Glutamatergic neuron (in vitro differentiated cells): ENCODE results near the gene C2CD2L. TPM values are rescaled to one million over a fixed set of nuclear protein-coding genes. Genes with fewer than 3 reads are reported as not detected.
A peak's percentile ranks its signal among the peaks of the same experiment; 100 is the strongest.
"Not testable (repeated sequence)": the region's sequence is repeated elsewhere in the genome, so short reads cannot be mapped to it uniquely, and the experiment has no call there.

ENCODE experiments used
- DNase-seq: peaks from one replicate; pipeline ENCODE4 v3.0.0; 2022
- H3K27ac Mint-ChIP-seq: one replicate; pipeline ENCODE4 v1.8.0; 2020; ENCODE audit warnings: mild to moderate bottlenecking, mixed read lengths, inconsistent platforms; ENCODE audit not compliant: unreplicated experiment
- H3K27me3 Mint-ChIP-seq: one replicate; pipeline ENCODE4 v1.8.0; 2020; ENCODE audit warnings: mild to moderate bottlenecking, moderate library complexity, mixed read lengths, inconsistent platforms; ENCODE audit not compliant: unreplicated experiment
- H3K36me3 Mint-ChIP-seq: one replicate; pipeline ENCODE4 v1.8.0; 2020; ENCODE audit warnings: mild to moderate bottlenecking, mixed read lengths, inconsistent platforms; ENCODE audit not compliant: unreplicated experiment
- H3K4me1 Mint-ChIP-seq: one replicate; pipeline ENCODE4 v1.8.0; 2020; ENCODE audit warnings: mild to moderate bottlenecking, low read depth, mixed read lengths, inconsistent platforms; ENCODE audit not compliant: unreplicated experiment
- H3K4me3 Mint-ChIP-seq: one replicate; pipeline ENCODE4 v1.8.0; 2020; ENCODE audit warnings: mild to moderate bottlenecking, mixed read lengths, inconsistent platforms; ENCODE audit not compliant: unreplicated experiment
- H3K9me3 Mint-ChIP-seq: one replicate; pipeline ENCODE4 v1.8.0; 2020; ENCODE audit warnings: mild to moderate bottlenecking, moderate library complexity, mixed read lengths, inconsistent platforms; ENCODE audit not compliant: unreplicated experiment
- CTCF ChIP-seq: fragments of 200-600 bp; sonication (generic); IDR thresholded peaks from one replicate; pipeline ENCODE4 v1.5.0; 2021; ENCODE audit not compliant: partially characterized antibody, unreplicated experiment
- long read RNA-seq: library from polyadenylated mRNA; unstranded; transcript quantifications from one replicate; pipeline ENCODE4 v2.0.0, GENCODE V29; 2020; ENCODE audit not compliant: unreplicated experiment
- total RNA-seq: library from RNA; stranded (reverse); fragmentation: NEBNext Ultra II Directional; extraction: Animal tissue kit (Norgen Biotek cat#: 25700); gene quantifications from one replicate; pipeline ENCODE4 v1.2.1, GENCODE V29; 2021; ENCODE audit not compliant: unreplicated experiment

C2CD2L gene
- total RNA-seq, result 32.8 TPM
- long read RNA-seq, partial matches to known transcripts, result 1 of 1 reads
- long read RNA-seq, other reads (novel, unspliced or antisense), result 0 of 1 reads

DNA sequence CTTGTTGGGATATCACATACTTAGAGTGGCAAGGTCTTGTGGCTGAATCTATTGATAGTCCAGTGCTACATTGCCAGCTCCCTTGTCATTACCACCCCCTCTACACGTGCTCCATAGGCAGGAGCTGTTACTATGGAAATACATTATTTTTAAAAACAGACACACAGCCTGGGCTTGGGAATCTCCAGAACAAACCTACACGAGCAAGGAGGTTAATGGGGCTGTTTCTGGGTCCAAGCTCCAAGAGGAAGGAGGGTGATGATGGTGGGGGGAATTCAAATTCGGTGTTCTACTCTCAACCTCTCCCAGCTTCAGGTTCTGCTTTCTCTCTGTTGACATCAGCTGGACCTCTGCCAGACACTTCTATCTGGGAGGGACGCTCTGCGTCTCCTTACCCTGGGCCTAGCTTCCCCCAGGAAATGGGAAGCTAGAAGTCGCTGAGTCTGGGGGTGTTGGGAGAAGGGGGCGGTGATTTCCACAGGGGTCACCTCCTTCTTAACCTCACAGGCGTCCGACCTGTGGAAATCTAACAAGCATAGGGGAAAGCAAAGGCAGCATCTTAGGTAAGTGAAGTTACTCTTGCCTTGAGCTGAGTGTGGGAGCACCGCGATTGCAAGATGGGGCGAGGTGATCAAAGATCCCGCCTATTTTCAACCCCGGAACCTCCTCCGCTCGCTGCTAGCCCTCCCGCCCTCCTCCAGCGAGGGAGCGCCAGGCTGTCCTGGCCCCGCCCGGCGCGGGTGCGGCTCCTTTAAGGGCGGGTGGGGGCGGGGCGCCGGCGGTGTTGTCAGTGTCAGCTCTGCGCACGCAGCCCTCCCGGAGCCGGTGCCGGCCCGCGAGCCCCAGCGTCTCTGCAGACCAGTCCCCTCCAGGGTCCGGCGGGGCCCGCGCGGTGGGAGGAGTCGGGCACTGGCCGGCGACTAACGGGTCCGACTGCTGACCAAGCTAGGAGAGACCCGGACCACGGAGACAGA is at the start of gene C2CD2L:
TSS of gene C2CD2L (plus strand) at position 781 of the 974 bp plus-strand sequence. CDS start 398 bp downstream, outside the sequence.
- H3K27me3 Mint-ChIP-seq, result peaks cover 12% of the 10 kb centered on the region
- H3K4me3 Mint-ChIP-seq, result peak within 1 kb of the TSS; percentile 92
- H3K4me1 Mint-ChIP-seq, result peaks cover 29% of the 10 kb centered on the region
- no peak for TF ChIP-seq CTCF
- peaks cover 8% of the 10 kb centered on the region for H3K9me3 Mint-ChIP-seq
- DNase-seq, result peak; percentile 86
- peak within 1 kb of the TSS; percentile 76 for H3K27ac Mint-ChIP-seq
- peaks cover 10% of the 10 kb centered on the region for H3K36me3 Mint-ChIP-seq

DNA sequence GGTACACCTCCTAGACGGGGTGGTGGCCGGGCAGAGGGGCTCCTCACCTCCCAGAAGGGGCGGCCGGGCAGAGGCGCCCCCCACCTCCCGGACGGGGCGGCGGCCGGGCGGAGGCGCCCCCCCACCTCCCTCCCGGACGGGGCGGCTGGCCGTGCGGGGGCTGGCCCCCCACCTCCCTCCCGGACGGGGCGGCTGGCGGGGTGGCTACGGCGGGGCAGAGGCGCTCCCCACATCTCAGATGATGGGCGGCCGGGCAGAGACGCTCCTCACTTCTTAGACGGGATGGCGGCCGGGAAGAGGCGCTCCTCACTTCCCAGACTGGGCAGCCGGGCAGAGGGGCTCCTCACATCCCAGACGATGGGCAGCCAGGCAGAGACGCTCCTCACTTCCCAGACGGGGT is 48.0 kb upstream of the C2CD2L start:
- Mint-ChIP-seq H3K4me3 (peak overlapping the region; percentile 57), H3K27me3 (peaks cover 11% of the 10 kb centered on the region), H3K4me1 (peaks cover 10% of the 10 kb centered on the region), H3K27ac (peak overlapping the region; percentile 80)
- DNase-seq, H3K9me3 Mint-ChIP-seq, H3K36me3 Mint-ChIP-seq: not testable (repeated sequence)

- H3K9me3 Mint-ChIP-seq, result no peaks in the 10 kb centered on the region
- no peak overlapping the region for H3K4me3 Mint-ChIP-seq
- no peaks in the 10 kb centered on the region for H3K36me3 Mint-ChIP-seq
- H3K27ac Mint-ChIP-seq, result no peak overlapping the region
- peaks cover 4% of the 10 kb centered on the region for H3K4me1 Mint-ChIP-seq
- no peak for TF ChIP-seq CTCF
- H3K27me3 Mint-ChIP-seq, result peaks cover 8% of the 10 kb centered on the region
- DNase-seq, result no peak
Observed at GRCh38 chr11:119061256-119061655, 45.9 kb upstream of the C2CD2L start.

DNA sequence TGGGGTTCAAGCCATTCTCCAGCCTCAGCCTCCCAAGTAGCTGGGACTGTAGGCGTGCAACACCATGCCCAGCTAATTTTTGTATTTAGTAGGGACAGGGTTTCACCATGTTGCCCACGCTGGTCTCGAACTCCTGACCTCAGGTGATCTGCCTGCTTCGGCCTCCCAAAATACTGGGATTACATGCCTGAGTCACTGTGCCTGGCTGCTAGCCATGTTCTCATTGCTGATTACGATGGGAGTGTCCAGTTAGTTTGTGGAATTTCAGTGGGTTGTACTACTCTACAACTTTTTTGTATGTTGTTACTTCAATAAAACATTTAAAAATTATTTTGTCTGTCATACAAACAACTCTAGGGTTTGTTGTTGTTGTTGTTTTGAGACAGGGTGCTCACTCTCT is 44.4 kb upstream of the C2CD2L start:
- Mint-ChIP-seq H3K4me3 (no peak overlapping the region), H3K27me3 (peaks cover 5% of the 10 kb centered on the region), H3K4me1 (peaks cover 6% of the 10 kb centered on the region), H3K9me3 (peaks cover 3% of the 10 kb centered on the region), H3K27ac (no peak overlapping the region), H3K36me3 (no peaks in the 10 kb centered on the region)
- no peak for TF ChIP-seq CTCF
- no peak for DNase-seq

DNA sequence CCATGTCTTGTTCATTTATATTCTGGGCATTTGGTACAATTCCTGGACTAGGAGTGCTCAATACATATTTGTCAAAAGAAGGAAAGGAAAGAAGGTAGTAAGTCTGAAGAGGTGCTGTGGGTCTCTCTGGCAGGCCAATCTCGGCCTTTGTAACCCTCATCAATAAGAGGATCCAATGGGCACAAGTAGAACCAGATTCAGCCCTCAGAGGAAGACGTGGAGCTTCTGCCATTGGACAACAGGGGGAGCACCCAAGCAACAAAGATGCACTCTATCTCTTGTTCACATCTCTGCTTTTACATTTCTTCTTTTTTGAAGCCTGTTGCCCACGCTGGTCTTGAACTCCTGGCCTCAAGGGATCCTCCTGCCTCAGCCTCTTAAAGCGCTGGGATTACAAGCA is 41.8 kb upstream of the C2CD2L start:
- Mint-ChIP-seq H3K27ac (no peak overlapping the region), H3K27me3 (peaks cover 2% of the 10 kb centered on the region), H3K36me3 (no peaks in the 10 kb centered on the region), H3K9me3 (peaks cover 6% of the 10 kb centered on the region), H3K4me3 (no peak overlapping the region), H3K4me1 (peaks cover 3% of the 10 kb centered on the region)
- peak; percentile 27 for TF ChIP-seq CTCF
- DNase-seq, result no peak
